ENCODE data around the gene PTPN13.

PTPN13 gene

DNA sequence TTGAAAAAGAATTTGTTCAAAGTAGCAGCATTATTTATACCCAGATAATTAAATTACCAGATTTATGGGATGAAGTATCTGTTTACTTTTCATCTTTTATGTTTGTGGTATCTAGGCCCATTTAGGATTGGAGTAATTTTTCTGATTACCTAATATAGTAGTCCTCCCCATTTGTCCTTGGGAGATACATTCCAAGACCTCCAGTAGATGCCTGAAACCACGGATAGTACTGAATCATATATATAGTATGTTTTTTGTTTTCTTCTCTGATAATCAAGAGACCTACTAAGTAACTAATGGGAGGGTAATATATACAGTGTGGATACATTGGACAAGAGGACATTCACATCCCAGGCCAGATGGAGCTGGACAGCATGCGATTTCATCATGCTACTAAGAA is 30.7 kb upstream of the PTPN13 start:
- in situ Hi-C loops (cut with HindIII; ENCODE audit: low pct_ligation_motif_present, low sequenced_read_pairs), result no loop called here
- DNase-seq, result no peak
- Histone ChIP-seq H3K27ac (no peak overlapping the region), H3K4me3 (ENCODE audit: low read depth, low read length) (no peak overlapping the region), H3K36me3 (replicated peaks) (no peaks in the 10 kb centered on the region), H3K27me3 (replicated peaks) (no peaks in the 10 kb centered on the region)
- TF ChIP-seq, protein P1, sequence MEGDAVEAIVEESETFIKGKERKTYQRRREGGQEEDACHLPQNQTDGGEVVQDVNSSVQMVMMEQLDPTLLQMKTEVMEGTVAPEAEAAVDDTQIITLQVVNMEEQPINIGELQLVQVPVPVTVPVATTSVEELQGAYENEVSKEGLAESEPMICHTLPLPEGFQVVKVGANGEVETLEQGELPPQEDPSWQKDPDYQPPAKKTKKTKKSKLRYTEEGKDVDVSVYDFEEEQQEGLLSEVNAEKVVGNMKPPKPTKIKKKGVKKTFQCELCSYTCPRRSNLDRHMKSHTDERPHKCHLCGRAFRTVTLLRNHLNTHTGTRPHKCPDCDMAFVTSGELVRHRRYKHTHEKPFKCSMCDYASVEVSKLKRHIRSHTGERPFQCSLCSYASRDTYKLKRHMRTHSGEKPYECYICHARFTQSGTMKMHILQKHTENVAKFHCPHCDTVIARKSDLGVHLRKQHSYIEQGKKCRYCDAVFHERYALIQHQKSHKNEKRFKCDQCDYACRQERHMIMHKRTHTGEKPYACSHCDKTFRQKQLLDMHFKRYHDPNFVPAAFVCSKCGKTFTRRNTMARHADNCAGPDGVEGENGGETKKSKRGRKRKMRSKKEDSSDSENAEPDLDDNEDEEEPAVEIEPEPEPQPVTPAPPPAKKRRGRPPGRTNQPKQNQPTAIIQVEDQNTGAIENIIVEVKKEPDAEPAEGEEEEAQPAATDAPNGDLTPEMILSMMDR (IDR thresholded peaks at IDR 0.05; ENCODE audit: low read depth, low read length, missing control alignments), result no peak

DNA sequence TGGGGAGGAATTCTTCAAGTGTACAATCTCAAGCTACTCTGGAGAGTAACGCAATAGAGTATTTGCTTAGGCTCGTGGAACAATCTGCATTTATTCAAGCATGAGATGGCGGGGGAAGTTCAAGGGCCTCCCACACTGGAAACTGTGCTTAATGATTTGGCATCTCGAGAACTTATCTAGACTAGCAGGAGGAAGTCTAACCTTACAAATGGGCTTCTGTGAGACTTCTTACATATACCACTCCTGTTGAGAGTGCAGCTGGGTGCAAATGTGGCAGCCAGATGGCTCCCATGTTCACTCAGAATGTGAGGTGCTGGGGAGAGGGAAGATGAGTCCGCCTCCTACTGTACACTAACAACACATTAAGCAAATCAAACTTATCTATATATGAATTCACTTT is 29.3 kb upstream of the PTPN13 start:
- H3K27me3 ChIP-seq (replicated peaks), result no peaks in the 10 kb centered on the region
- H3K36me3 ChIP-seq (replicated peaks), result no peaks in the 10 kb centered on the region
- no peak for DNase-seq
- no peak overlapping the region for H3K4me3 ChIP-seq (ENCODE audit: low read depth, low read length)
- no peak overlapping the region for H3K27ac ChIP-seq
- TF ChIP-seq, protein P1 (IDR thresholded peaks at IDR 0.05; ENCODE audit: low read depth, low read length, missing control alignments), result no peak
- in situ Hi-C loops (cut with HindIII; ENCODE audit: low pct_ligation_motif_present, low sequenced_read_pairs), result no loop called here

DNA sequence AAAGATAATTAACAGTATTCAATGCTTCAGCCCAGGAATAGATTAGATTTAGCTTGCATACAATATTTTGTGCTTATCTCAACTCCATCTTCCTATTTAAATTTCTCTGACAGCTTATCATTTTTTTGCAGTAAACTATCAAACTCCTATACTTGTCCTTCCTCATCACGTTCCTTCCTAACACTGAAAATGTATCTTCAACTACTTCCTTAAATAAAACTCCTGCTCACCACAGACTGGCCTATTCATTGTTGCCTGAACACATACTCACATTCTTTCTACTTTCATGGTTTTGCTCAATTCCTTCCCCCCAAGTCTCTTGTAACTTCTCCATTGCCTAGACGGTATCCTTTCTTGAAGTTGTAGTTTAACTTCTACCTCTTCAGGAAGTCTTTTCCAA is 28.5 kb upstream of the PTPN13 start:
- Histone ChIP-seq H3K27me3 (replicated peaks) (no peaks in the 10 kb centered on the region), H3K36me3 (replicated peaks) (no peaks in the 10 kb centered on the region), H3K27ac (no peak overlapping the region), H3K4me3 (ENCODE audit: low read depth, low read length) (no peak overlapping the region)
- in situ Hi-C loops (cut with HindIII; ENCODE audit: low pct_ligation_motif_present, low sequenced_read_pairs), result no loop called here
- TF ChIP-seq, protein P1 (IDR thresholded peaks at IDR 0.05; ENCODE audit: low read depth, low read length, missing control alignments), result no peak
- no peak for DNase-seq

DNA sequence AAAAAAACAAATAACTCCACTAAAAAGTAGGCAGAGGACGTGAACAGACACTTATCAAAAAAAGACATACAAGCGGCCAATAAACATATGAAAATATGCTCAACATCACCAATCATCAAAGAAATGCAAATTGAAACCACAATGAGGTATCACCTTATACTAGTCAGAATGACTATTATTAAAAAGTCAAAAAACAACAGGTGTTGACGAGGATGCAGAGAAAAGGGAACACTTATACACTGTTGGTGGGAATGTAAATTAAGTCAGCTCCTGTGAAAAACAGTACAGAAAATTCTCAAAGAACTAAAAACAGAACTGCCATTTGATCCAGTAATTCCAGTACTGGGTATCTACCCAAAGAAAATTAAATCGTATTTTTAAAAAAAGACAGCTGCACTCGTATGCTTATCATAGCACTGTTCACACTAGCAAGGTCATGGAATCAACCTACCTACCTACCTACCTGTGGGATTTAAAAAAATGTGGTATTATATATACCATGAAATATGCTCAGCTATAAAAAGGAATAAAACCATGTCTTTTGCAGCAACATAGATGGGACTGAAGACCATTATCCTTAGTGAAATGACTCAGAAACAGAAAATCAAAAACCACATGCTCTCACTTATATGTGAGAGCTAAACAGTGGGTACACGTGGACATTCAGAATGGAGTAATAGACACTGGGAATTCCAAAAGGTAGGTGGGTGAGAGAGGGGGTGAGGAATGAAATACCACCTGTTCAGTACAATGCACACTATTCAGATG is 24.8 kb upstream of the PTPN13 start:
- TF ChIP-seq, protein P1 (IDR thresholded peaks at IDR 0.05; ENCODE audit: low read depth, low read length, missing control alignments), result no peak
- no peaks in the 10 kb centered on the region for H3K36me3 ChIP-seq (replicated peaks)
- in situ Hi-C loops (cut with HindIII; ENCODE audit: low pct_ligation_motif_present, low sequenced_read_pairs), result no loop called here
- no peaks in the 10 kb centered on the region for H3K27me3 ChIP-seq (replicated peaks)
- no peak overlapping the region for H3K4me3 ChIP-seq (ENCODE audit: low read depth, low read length)
- no peak overlapping the region for H3K27ac ChIP-seq
- no peak for DNase-seq

DNA sequence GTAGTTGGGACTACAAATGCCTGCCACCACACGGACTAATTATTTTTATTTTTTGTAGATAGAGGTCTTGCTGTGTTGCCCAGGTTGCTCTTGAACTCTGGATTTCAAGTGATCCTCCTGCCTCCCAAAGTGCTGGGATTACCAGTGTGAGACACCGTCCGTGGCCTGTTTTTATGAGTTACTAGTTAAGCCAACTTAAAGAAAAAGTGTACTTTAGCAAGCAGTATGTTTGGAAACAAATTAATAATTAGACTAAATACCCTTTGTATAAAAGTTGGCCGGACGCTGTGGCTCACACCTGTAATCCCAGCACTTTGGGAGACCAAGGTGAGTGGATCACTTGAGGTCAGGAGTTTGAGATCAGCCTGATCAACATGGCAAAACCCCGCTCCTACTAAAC is 14.2 kb upstream of the PTPN13 start:
- H3K36me3 ChIP-seq (replicated peaks), result no peaks in the 10 kb centered on the region
- no peaks in the 10 kb centered on the region for H3K27me3 ChIP-seq (replicated peaks)
- H3K27ac ChIP-seq, result no peak overlapping the region
- DNase-seq, result no peak
- no peak overlapping the region for H3K4me3 ChIP-seq (ENCODE audit: low read depth, low read length)
- in situ Hi-C loops (cut with HindIII; ENCODE audit: low pct_ligation_motif_present, low sequenced_read_pairs), result no loop called here
- TF ChIP-seq, protein P1 (IDR thresholded peaks at IDR 0.05; ENCODE audit: low read depth, low read length, missing control alignments), result no peak

DNA sequence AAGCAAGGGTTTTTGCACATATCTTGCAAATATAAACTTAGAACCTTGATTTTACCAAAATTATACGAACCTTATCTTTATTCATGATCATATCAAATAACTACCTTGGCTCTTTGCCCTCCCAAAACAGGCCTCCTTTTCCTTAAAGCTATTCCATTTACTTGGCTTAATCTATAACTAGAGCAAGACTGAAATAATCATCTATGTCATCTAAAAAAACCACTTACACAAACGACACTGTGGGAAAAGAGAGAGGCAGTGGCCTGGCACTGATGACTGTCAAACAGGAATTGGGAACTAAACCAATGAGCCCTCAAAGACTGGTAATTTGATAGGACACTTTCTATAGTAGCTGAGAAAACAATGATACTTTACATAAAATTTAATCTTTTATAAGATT is 11.7 kb upstream of the PTPN13 start:
- DNase-seq, result no peak
- in situ Hi-C loops (cut with HindIII; ENCODE audit: low pct_ligation_motif_present, low sequenced_read_pairs), result no loop called here
- no peak overlapping the region for H3K27ac ChIP-seq
- TF ChIP-seq, protein P1 (IDR thresholded peaks at IDR 0.05; ENCODE audit: low read depth, low read length, missing control alignments), result no peak
- H3K36me3 ChIP-seq (replicated peaks), result no peaks in the 10 kb centered on the region
- H3K4me3 ChIP-seq (ENCODE audit: low read depth, low read length), result no peak overlapping the region
- H3K27me3 ChIP-seq (replicated peaks), result no peaks in the 10 kb centered on the region
